Upper lobe of left lung (tissue), 4 donors: ENCODE results near the gene TRIM27.

Source experiments
- CTCF ChIP-seq, 6 experiments: fragments of 450-650 bp in 4 of 6; fragments of 200-600 bp in 2 of 6; sonication (generic) in 2 of 6; IDR thresholded peaks; one replicate each; pipeline ENCODE4 v1.5.1; 2016 to 2019; ENCODE audit warnings: antibody characterized with exemption in 6 of 6
- POLR2A ChIP-seq, 4 donors: fragments of 450-650 bp; IDR thresholded peaks; one replicate each; pipeline ENCODE4 v1.5.1; 2016 to 2017; ENCODE audit warnings: antibody characterized with exemption in 4 of 4, mild to moderate bottlenecking in 2 of 4
- POLR2AphosphoS5 ChIP-seq, 2 donors: sonication (generic); formaldehyde crosslinking; IDR thresholded peaks; one replicate each; pipeline ENCODE4 v1.5.1; 2017; ENCODE audit warnings: antibody characterized with exemption in 2 of 2

- TF ChIP-seq CTCF (IDR thresholded peaks at IDR 0.05) (no peak), POLR2A (IDR thresholded peaks at IDR 0.05) (no peak), POLR2AphosphoS5 (IDR thresholded peaks at IDR 0.05) (no peak)
These were observed 56.7 kb downstream of the TRIM27 start for GRCh38 chr6:28867086-28867409.
